DLD1 (cell line): ENCODE results near the gene ARHGEF37.
"Not testable (repeated sequence)": the region's sequence is repeated elsewhere in the genome, so short reads cannot be mapped to it uniquely, and the experiment has no call there.

Experiments used
- in situ Hi-C: cut with HindIII; loops from 2 replicates; pipeline ENCODE4 v1.10.0; 2017; ENCODE audit warnings: low sequenced_read_pairs

ARHGEF37 gene, protein sequence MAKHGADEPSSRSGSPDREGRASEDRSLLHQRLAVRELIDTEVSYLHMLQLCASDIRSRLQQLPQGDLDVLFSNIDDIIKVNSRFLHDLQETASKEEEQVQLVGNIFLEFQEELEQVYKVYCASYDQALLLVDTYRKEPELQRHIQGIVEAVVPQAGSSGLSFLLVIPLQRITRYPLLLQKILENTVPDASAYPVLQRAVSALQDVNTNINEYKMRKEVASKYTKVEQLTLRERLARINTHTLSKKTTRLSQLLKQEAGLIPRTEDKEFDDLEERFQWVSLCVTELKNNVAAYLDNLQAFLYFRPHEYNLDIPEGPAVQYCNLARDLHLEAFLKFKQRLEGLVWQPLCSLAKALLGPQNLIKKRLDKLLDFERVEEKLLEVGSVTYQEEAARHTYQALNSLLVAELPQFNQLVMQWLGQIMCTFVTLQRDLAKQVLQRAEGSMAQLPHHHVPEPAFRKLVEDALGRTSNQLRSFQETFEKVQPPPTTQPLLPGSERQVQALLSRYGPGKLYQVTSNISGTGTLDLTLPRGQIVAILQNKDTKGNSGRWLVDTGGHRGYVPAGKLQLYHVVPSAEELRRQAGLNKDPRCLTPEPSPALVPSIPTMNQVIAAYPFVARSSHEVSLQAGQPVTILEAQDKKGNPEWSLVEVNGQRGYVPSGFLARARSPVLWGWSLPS

GRCh38 chr5:149581192-149581861, at the start of gene ARHGEF37:
Gene ARHGEF37 (plus strand): TSS chr5:149581498. CDS start chr5:149597770, 16,272 bp downstream.
- in situ Hi-C loops = no loop called here

GRCh38 chr5:149532413-149532812, 48.9 kb upstream of the ARHGEF37 start:
- in situ Hi-C loops = no loop called here

- in situ Hi-C loops = not testable (repeated sequence)
These were observed 45.5 kb upstream of the ARHGEF37 start for GRCh38 chr5:149535787-149536186.

DNA sequence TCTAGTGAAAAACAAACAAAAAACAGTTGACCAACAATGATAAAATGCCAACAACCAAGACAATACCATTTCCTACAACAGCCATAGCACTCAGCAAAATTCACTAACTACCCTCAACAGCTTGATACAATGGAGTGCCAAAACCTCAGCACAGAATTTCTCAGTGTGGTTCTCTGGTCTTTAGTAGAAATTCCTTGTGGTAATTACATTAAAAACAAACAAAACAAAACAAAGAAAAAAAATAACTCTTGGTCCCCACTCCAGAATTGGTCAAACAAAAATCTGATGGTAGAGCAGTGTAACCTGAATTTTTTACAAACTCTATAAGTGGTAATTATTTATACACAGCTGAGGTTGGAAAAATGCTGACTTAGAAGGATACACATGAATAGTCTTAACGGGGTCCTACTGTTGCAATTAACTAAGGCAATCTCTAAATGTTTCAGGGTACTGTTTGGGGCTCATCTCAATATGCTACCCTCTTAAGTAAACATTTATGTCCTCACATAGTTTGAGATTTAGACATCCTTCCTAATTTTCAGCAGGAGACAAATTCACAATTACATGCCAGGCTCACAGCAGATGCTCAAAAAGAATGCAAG, 43.8 kb upstream of the ARHGEF37 start:
- in situ Hi-C loops = no loop called here

GRCh38 chr5:149540089-149540488, 41.2 kb upstream of the ARHGEF37 start:
- in situ Hi-C loops = loop anchor here (10.0 kb wide), 1 partner anchor 185 kb away; the partner anchor contains the start of gene PCYOX1L

- in situ Hi-C loops = loop anchor here (10.0 kb wide), 1 partner anchor 187 kb away; the partner anchor contains the start of gene PCYOX1L
These were observed 39.4 kb upstream of the ARHGEF37 start for GRCh38 chr5:149541893-149542292.

DNA sequence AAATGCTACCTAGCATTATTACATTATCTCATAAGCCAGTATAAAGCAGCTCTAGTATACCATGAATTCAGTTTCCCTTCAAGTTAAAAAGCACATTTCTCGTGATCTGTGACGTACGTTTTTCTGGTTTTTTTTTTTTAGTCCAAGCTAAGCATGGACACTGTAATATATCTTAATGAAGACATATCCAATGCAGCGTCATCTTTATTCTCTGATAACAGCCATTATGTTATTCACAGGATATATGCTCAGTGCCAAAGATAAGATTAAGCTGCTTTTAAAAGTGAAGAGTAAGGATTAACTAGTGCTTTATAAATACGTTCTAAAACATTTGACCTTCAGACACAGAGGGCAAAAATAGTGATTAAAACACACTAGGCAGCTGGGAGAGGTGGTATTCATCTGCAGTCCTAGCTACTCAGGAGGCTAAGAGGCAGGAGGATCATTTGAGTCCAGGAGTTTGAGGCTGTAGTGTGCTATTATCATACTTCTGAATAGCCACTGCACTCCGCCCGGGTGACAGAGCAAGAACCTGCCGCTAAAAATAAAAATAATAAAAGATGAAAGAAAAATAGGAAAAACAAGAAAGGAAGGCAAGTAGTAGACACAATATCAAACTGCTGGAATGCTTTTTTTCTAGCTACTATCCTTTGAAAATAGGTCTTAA, 37.8 kb upstream of the ARHGEF37 start:
- in situ Hi-C loops = loop anchor here (10.0 kb wide), 1 partner anchor 189 kb away; the partner anchor contains the start of gene PCYOX1L

GRCh38 chr5:149544028-149544420, 37.3 kb upstream of the ARHGEF37 start:
- in situ Hi-C loops = loop anchor here (10.0 kb wide), 1 partner anchor 189 kb away; the partner anchor contains the start of gene PCYOX1L

DNA sequence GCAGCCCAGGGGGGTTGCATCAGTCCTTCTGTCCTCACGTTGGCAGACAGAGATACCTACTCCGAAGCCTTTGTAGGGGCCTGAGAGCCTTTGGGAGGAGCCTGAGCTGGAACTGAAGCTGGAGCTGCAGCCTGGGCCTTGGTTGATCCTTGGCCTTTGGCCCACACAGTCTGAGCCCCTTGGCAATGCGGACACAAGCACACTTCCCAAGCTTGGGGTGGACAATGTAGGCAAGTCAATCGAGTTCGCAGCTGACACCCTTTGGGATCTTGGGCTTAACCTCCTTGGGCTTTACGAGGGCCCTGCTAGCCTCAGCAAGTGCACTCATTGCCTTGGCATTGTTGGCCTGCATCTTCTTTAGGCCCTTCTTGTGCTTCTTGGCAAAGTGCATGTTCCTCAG, 36.0 kb upstream of the ARHGEF37 start:
- in situ Hi-C loops = loop anchor here (10.0 kb wide), 1 partner anchor 191 kb away; the partner anchor contains the start of gene PCYOX1L

GRCh38 chr5:149546974-149547373, 34.3 kb upstream of the ARHGEF37 start:
- in situ Hi-C loops = loop anchor here (10.0 kb wide), 1 partner anchor 192 kb away; the partner anchor contains the start of gene PCYOX1L

DNA sequence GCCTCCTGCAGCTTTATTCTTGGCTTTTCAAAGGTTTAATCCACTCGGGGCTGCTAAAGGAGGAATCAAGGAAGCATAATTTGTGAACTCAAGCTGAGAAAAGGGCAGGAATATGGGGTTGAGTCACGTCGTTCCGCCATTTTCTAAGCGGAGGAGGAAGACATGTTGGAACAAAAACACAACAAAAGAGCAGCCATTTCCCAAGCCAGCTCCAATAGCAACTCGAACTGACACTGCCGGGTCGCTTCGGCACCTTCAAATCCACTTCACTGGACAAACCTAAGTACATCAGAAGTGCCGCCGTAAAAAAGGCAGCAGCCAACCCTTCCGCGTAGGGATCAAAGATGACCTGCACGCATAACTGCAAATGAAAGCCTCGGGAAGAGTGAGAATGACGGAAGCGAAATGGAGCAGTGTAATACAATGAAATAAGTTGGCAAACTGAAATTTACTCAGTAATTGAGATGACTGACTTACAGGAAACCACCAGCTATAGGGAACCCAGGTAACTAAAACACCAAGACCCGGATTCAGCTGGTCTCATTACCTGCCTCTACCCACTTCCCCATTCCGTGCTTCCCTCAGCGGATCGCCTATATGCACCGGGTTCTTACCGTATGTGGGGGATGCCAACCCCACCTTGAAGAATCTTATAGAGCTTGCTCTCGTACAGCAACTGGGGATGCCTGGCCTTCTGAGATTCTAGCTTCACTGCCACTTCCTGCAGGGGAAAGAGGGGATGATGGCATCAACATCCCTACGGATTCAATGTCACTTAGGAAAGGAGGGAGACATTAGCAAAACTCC, 31.6 kb upstream of the ARHGEF37 start:
- in situ Hi-C loops = loop anchor here (10.0 kb wide), 1 partner anchor 195 kb away; the partner anchor contains the start of gene PCYOX1L

DNA sequence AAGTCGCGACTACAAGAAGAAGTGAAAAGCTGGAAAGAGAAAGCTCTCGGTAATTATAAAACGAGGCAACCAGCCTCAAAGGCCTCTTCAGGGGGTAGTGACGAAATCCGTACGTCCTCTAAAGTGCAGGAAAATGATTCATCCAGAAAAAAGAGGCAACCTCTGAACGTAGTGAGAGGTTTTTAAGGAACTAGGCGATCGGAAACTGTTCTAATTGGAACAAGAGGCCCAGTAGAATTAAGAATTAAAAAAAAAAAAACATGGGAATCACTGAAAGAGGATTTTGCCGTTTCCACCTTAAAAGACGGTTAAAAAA, 31.1 kb upstream of the ARHGEF37 start:
- in situ Hi-C loops = no loop called here

DNA sequence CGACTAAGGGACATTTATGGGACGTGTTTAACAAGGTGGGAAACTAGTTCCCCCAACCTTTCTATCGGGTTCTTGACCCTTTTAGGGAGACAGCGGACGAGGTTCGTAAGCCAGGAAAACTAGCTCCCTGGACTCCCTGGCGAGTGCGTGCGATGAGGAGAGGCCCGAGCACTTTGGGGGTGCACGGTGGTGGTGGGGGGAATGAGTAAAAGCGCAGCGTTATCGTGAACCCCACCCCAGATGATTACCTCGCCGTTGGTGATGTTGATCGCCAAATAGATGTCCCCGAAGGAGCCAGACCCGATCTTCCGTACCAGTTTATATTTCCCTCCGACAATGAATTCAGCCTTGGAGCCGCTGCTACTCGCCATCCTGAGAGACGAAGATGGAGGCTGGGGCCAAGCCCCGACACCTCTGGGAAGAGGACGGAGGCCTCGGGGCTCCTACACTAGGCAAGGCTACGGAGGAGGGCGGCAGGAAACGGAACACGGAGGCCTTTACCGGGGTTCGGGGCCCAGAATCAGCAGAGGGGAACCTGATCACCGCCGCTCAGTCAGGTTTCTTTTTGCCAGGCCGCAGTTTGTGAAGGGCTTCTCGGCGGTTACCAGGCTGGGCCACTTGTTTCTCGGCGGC, 30.6 kb upstream of the ARHGEF37 start:
- in situ Hi-C loops = no loop called here

- in situ Hi-C loops = no loop called here
These were observed 29.9 kb upstream of the ARHGEF37 start, which contains the start of gene CSNK1A1 for GRCh38 chr5:149551227-149552037. Gene CSNK1A1 (minus strand): TSS chr5:149551439. CDS start chr5:149550964, 475 bp downstream.

DNA sequence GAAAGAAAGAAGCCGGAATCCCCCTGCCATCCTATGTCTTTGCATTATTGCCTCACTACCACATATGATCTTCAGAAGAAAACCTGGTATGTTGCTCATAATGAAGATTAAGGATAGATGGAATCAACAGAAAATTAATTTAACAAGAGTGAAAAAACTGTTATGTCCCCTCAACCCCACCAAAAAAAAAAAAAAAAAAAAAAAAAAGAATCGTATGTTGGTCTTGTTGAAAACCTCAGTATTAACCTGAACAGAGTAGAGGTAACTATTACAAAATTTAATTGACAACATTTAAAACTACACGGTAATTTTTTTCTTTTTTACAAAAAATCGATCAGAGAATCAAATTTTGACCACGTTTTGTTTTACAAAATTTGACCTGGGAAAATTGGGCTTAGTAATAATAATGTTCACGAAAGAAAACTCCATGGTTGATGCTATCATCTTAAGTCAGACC, 29.2 kb upstream of the ARHGEF37 start:
- in situ Hi-C loops = no loop called here

DNA sequence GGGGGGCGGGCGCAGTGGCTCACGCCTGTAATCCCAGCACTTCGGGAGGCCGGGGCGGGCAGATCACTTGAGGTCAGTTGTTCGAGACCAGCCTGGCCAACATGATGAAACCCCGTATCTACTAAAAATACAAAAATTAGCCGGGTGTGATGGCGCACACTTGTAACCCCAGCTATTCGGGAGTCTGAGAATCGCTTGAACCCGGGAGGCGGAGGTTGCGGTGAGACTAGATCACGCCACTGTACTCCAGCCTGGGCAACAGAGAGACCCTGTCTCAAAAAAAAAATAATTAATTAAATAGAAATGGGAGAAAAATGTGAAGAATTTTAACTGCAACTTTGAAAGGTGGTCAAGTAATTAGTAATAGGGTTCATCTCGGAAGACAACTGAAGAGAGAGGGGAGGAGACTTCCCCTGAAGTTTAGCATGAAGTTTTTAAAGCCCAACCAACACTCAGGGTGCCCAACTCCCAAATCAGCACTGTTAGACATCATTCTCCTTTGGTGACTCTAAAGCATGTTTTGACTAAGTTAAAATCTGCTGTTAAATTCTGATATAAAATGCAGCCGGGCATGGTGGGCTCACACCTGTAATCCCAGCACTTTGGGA, 28.6 kb upstream of the ARHGEF37 start:
- in situ Hi-C loops = no loop called here

GRCh38 chr5:149559706-149560105, 21.6 kb upstream of the ARHGEF37 start:
- in situ Hi-C loops = no loop called here

- in situ Hi-C loops = no loop called here
These were observed 19.4 kb upstream of the ARHGEF37 start for GRCh38 chr5:149561848-149562247.
